Gastrocnemius medialis (tissue), 4 donors: ENCODE measurements around the gene PBX1.

Experiments used
- POLR2A ChIP-seq, 2 donors: fragments of 450-650 bp; IDR thresholded peaks; one replicate each; pipeline ENCODE4 v1.6.1; 2017; ENCODE audit warnings: antibody characterized with exemption in 2 of 2, mild to moderate bottlenecking in 2 of 2, moderate library complexity in 2 of 2
- TF ChIP-seq, protein P1 (sequence below), 5 experiments: fragments of 450-650 bp in 3 of 5; fragments of 200-600 bp in 2 of 5; sonication (generic) in 2 of 5; IDR thresholded peaks in 4 of 5; conservative IDR thresholded peaks in 1 of 5; 1 replicate in 4 of 5; 2 replicates in 1 of 5; pipeline ENCODE4 v1.5.1; 2016 to 2019; ENCODE audit warnings: antibody characterized with exemption in 5 of 5, mild to moderate bottlenecking in 3 of 5, moderate library complexity in 3 of 5

DNA sequence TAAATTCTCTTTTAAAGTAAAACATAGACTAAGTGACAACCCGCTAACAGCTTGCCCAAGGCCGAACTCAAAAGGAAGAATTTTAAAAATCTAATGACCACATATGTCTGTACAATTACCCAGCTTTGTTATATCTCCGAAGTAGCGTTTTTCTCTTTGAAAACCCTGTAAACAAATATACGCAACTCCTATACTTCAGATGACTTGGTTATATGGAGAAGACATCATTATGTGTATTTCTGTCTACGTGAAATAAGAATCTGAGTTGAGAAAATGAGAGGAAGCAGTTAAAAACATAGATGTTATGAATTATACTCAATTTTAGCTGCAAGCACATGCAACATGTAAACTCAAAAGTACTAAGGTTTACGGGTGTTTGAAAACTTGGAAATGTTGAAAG is 2.0 kb downstream of the PBX1 start:
- TF ChIP-seq, protein P1, sequence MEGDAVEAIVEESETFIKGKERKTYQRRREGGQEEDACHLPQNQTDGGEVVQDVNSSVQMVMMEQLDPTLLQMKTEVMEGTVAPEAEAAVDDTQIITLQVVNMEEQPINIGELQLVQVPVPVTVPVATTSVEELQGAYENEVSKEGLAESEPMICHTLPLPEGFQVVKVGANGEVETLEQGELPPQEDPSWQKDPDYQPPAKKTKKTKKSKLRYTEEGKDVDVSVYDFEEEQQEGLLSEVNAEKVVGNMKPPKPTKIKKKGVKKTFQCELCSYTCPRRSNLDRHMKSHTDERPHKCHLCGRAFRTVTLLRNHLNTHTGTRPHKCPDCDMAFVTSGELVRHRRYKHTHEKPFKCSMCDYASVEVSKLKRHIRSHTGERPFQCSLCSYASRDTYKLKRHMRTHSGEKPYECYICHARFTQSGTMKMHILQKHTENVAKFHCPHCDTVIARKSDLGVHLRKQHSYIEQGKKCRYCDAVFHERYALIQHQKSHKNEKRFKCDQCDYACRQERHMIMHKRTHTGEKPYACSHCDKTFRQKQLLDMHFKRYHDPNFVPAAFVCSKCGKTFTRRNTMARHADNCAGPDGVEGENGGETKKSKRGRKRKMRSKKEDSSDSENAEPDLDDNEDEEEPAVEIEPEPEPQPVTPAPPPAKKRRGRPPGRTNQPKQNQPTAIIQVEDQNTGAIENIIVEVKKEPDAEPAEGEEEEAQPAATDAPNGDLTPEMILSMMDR (IDR thresholded peaks at IDR 0.05 in 4 of 5, conservative IDR thresholded peaks at IDR 0.05 in 1 of 5): no peak
- TF ChIP-seq POLR2A (IDR thresholded peaks at IDR 0.05): no peak
